ENCODE measurements around the gene POFUT1.
"Not testable (repeated sequence)": the region's sequence is repeated elsewhere in the genome, so short reads cannot be mapped to it uniquely, and the experiment has no call there.

POFUT1 gene

DNA sequence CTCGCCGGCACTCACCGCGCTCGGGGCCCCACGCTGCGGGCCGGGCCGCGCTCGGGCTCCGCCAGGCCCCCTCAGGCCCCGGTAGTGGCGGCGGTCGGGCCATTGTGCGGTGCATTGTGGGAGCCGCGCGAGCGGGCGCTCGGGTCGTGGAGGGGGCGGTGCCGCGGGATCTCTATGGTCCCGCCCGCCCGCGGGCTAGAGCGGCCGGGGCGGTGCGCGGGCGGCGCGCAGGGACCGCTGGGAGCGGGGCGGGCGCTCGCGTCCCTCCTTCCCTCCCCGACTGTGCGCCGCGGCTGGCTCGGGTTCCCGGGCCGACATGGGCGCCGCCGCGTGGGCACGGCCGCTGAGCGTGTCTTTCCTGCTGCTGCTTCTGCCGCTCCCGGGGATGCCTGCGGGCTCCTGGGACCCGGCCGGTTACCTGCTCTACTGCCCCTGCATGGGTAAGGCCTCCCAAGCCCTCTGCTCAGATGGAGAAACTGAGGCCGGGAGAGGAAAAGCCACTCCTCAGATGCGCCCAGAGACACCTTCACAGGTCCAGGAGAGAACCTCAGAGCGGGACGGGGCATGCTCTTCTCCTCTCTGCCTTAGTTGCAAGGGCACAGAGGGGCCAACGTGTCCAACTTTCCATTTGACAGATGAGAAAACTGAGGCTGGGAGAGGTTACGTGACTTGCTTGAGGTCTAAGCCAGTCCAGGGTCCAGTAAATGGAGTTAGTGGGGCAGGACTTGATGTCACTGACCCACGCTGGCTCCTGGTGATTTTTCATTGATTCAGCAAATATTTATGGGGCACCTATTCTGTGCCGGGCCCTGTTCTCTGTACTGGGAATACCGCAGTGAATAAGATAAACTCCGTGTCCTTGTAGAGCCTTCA, at the start of gene POFUT1, which contains the start of gene PLAGL2:
Gene POFUT1, plus strand, starts transcription at position 255 of the 873 bp plus-strand sequence. Its CDS starts 62 bp downstream, at position 317.
Gene PLAGL2, minus strand, starts transcription at position 118 of the 873 bp plus-strand sequence. CDS start 5,565 bp downstream, outside the sequence.
- DNase-seq = peak; percentile 81

- no peak for DNase-seq
These were observed 49.3 kb upstream of the POFUT1 start for GRCh38 chr20:32158351-32158750.

DNA sequence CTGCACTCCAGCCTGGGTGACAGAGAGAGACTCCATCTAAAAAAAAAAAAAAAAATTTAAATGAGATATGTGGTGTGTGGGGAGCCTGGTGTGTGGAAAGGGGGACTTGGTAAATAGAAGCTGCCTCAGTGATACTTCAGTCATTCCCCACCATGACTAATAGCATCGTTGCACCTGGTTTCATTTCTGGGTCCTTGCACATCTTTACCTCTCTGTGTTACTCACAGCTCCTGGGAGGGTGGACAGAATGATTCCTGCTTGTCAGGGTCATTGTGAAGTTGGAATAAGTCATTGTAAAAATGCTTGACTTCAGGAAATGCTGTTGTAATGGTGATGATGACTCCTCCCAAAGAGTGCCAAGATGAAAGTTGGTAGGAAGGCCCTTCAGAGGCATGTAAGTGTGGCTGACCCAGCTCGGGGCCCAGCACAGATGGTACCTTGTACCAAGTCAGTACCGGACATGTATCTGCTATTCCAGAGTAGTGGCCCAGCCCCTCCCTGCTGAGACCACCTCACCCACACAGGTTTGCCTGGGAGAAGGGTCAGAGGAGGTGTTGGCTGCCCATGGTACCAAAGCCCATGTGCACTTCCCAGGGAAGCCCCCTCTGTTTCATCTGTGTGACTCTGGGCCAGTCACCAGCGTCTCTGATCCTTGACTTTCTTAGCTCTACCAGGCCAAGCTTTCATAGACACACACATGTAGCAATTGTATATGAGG, 48.6 kb upstream of the POFUT1 start:
- no peak for DNase-seq

DNA sequence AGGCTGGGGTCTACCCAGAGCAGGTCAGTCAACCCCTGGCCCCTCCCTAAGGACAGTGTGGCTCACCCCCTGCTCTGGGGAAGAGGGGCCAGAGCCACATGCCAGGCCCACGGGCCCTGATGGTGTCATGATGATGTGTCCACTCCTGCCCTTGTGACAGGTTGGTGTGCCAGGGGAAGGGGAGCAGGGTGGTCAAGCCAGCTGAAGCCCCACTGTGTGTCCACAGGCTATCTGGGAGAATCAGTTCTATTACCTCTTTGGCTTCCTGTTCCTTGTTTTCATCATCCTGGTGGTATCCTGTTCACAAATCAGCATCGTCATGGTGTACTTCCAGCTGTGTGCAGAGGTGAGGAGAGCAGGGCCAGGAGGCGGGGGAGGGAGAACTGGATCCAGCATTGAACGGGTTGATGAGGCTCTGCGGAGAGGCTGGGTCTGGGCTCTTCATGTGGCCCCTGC, 47.9 kb upstream of the POFUT1 start:
- DNase-seq = no peak

DNA sequence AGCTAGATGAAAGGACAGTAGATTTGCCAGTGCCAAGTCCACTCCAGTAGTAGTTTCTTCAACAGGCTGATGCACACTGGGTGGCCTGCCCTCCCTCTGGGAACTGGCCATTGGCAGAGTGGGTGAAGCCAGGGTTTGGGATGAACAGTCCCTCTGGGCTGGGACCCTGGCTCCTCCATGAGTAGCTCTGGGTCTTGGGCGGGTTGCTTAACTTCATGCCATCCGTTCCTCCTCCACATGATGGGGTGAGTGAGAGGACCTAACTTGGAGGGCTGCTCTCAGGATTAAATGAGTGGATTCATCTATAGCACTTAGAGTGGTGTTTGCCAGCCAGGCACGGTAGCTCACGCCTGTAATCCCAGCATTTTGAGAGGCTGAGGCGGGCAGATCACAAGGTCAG, 47.3 kb upstream of the POFUT1 start:
- no peak for DNase-seq

DNA sequence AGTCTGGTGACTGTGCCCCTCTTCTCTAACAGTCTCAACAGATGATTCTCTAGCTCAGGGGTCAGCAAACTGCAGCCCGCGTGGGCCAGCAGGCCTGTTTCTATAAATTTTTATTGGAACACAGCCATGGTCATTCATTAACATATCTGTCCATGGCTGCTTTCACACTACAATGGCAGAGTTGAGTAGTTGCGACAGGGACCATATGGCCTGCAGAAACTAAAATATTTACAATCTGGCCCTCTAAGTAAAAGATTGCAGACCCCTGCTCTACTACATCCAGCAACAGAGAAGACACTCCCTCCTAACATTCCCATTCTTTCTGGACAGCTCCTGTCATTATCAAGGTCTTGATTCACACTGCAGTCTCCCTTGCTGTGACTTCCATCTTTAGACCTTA, 45.3 kb upstream of the POFUT1 start:
- DNase-seq = no peak

GRCh38 chr20:32163951-32164350, 43.7 kb upstream of the POFUT1 start:
- DNase-seq = no peak

- no peak for DNase-seq
These were observed 42.5 kb upstream of the POFUT1 start for GRCh38 chr20:32164984-32165735.

DNA sequence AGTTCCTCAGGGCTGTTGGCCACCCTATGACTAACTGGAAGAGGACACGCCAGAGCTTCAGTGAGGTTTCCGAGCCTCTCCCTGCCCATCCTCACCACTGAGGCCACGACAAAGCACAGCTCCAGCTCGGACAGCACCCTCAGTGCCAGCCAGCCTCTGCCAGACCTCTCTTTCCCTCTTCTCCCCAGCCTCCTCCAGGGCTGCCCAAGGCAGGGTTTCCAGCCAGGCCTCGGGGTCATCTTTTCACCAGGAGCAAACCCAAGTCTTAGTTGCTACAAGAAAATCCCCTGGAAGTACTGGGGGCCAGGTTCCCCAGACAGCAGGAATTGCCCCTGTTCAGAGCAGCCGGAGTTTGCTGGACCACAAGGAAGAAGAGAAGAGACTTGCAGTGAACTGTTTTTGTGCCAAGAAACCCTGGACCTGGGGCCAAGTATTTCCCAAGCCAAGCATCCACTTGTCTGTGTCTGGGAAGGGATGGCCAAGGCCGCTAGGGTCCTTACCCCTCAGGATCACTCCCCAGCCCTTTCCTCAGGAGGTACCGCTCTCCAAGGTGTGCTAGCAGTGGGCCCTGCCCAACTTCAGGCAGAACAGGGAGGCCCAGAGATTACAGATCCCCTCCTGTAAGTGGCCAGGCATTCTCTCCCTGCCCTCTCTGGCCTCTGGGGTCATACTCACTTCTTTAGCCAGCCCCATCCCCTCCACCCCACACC, 41.7 kb upstream of the POFUT1 start:
- DNase-seq = no peak

DNA sequence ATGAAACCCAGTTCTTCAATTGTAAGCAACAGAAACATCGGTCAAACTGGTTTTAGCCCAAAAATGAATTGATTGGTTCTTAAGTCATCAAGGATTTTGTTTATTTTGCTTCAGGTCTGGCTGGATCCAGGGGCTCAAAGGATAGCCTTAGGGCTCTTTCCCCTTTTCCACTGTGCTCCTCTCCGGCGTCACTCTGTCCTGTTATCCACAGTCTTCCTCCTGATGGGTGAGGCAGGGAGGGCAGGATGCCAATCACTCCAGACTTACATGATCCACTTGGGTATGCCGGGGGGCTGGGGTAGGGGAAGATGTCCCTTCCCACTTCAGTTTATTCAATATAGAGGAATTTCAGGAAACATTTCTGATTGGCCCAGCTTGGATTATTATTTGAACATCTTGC, 40.1 kb upstream of the POFUT1 start:
- DNase-seq = no peak

GRCh38 chr20:32168184-32168910, 39.3 kb upstream of the POFUT1 start:
- DNase-seq = no peak

GRCh38 chr20:32177696-32178095, 30.0 kb upstream of the POFUT1 start:
- not testable (repeated sequence) for DNase-seq

- no peak for DNase-seq
These were observed 28.2 kb upstream of the POFUT1 start for GRCh38 chr20:32179515-32179914.

DNA sequence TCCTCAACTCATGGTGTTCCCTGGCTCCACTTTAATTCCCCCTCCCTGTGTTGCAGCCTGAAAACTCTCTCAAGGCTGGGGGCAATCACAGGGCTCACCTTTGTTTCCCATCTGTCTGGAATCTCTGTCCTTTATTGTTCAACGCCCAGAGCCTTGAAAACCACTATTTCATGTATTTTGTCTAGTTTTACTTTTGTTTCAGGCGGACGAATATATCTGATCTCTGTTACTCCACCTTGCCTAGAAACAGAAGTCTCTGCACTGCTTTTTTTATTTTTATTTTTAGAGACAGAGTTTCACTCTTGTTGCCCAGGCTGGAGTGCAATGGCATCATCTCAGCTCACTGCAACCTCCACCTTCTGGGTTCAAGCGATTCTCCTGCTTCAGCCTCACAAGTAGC, 27.7 kb upstream of the POFUT1 start:
- no peak for DNase-seq

- DNase-seq = no peak
These were observed 26.1 kb upstream of the POFUT1 start for GRCh38 chr20:32181606-32182005.

DNA sequence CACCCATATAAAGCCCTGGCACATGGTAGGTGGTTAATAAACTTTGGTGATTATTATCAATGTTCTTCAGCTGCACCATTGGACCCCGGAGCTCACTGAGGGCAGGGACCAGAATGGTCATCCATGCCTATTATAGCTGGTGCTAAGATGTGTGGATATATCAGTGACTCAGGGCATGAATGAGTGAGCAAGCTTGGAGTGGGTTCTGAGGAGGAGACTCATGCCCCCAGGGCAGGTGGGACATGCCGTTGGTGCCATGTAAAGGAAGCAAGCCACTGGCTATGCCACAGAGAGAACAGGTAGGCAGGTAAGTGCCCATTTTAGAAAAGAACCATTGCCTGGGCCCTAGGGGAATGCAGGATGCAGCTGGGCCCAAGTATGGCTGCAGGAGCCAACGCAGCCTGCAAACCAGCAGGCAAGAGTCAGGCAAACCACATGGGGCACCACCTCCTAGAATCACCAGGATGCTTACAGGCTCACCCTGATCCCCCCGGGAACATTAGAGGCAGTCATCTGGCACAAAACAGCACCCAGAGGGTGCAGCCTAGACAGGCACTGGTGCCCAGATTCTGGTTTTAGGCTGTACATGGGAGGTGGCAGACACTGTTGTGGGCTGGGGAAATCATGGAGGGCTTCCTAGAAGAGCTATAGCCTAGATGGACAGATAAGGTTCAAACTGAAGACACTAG, 23.6 kb upstream of the POFUT1 start:
- no peak for DNase-seq

DNA sequence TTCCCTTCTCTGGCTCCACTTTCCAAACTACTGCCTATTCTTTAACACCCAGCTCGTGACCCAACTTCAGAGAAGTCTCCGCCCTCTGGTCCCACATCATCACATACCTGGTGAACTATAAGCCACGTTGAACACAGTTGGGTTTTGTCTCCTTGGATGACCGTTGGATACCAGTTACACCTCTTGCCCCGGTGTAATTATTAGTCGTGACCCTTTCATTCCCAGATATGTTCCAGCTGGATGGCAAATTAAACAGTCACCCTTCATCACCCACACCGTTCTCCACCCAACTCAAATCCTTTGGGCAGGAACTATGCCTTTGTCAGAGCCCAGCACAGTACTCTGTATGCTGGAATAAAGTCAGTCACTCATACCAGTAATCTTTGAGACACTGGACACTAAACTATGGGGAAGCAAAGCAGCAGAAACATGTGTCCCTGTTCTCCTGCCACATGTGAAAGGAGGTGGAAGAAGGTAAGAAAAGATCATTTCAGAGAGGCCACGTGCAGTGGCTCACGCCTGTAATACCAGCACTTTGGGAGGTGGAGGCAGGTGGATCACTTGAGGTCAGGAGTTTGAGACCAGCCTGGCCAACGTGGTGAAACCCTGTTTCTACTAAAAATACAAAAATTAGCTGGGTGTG, 22.6 kb upstream of the POFUT1 start:
- DNase-seq = no peak

DNA sequence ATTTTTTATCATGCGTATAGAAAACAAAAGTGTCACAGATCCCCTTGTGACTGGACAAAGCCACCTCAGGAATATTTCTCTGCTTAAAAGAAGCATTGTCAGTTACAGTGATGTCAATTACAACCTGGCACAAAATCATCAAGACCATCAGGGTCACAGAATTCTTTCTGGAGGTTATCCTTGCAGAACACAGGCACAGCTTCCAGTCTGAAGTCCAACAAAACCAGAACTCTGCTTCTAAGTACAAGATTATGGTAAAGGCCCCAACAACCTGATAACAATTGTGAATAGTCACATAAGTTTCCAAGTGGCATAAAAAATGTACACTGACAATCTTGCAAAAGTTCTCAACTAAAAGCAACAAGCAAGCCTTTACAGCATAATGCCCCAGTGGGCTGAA, 21.2 kb upstream of the POFUT1 start:
- no peak for DNase-seq

- DNase-seq = no peak
These were observed 19.1 kb upstream of the POFUT1 start for GRCh38 chr20:32188376-32189122.

GRCh38 chr20:32189123-32189410, 18.6 kb upstream of the POFUT1 start:
- DNase-seq = no peak

All from GDM1 (cell line).